ENCODE results near the gene EML4. TPM values are rescaled to one million over a fixed set of nuclear protein-coding genes. Genes with fewer than 3 reads are reported as not detected.

The EML4 gene
- total RNA-seq, 2 donors from 2014 or later: 32.8 to 59.9 TPM

DNA sequence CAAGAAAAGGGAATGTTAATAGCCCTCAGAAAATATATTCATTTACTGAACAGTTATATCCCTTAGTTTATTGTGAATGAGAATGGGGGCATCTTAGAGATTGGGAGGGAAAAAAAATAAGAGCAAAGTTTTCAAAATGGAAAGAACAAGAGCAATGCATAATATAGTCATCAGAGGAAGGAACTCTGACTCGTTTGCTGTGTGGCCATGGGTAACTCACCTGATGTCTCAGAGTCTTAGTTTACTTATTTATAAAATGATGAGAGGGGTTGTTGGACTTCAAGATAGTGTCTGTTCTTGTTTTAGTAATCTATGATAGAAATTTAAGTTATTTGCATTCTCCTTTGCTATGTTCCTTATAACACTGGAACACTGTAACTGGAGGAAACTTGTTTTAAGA lies 70.7 kb downstream of the EML4 start:
- TF ChIP-seq, protein P1, sequence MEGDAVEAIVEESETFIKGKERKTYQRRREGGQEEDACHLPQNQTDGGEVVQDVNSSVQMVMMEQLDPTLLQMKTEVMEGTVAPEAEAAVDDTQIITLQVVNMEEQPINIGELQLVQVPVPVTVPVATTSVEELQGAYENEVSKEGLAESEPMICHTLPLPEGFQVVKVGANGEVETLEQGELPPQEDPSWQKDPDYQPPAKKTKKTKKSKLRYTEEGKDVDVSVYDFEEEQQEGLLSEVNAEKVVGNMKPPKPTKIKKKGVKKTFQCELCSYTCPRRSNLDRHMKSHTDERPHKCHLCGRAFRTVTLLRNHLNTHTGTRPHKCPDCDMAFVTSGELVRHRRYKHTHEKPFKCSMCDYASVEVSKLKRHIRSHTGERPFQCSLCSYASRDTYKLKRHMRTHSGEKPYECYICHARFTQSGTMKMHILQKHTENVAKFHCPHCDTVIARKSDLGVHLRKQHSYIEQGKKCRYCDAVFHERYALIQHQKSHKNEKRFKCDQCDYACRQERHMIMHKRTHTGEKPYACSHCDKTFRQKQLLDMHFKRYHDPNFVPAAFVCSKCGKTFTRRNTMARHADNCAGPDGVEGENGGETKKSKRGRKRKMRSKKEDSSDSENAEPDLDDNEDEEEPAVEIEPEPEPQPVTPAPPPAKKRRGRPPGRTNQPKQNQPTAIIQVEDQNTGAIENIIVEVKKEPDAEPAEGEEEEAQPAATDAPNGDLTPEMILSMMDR (IDR thresholded peaks at IDR 0.05): no peak
- no peak overlapping the region for H3K4me3 ChIP-seq
- H3K27me3 ChIP-seq (replicated peaks; ENCODE audit: insufficient read depth): no peaks in the 10 kb centered on the region
- H3K4me1 ChIP-seq (ENCODE audit: control insufficient read depth in 1 of 2, low read depth in 2 of 2): peaks cover 3 to 8% of the 10 kb centered on the region in 2 donors
- H3K36me3 ChIP-seq: no peaks in the 10 kb centered on the region
- DNase-seq (ENCODE audit: low spot score) (no peak), ATAC-seq (ENCODE audit: insufficient number of reproducible peaks, low FRiP score, low read depth) (no peak)
- H3K27ac ChIP-seq: no peak overlapping the region
- H3K9me3 ChIP-seq: no peaks in the 10 kb centered on the region

DNA sequence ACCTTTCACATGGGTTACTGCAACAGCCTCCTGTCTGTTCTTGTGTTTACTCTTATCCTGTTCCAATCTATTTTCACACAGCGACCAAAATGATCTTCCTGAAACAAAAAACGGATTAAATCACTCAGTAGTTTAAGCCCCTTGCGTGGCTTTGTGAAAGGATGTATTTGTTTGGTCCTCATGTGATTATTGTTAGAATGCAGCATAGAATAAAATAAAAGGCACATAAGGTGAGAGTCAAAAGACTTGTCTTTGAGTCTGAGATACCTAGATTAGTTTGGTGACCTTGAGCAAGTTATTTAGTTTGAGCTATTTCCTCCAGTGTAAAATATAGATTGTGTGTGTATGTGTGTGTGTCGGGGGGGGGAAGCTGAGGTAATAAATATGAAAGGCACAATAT lies 72.4 kb downstream of the EML4 start:
- TF ChIP-seq, protein P1 (IDR thresholded peaks at IDR 0.05): no peak
- H3K4me1 ChIP-seq (ENCODE audit: control insufficient read depth in 1 of 2, low read depth in 2 of 2): peaks cover 3 to 8% of the 10 kb centered on the region in 2 donors
- no peaks in the 10 kb centered on the region for H3K36me3 ChIP-seq
- no peak for DNase-seq (ENCODE audit: low spot score)
- H3K4me3 ChIP-seq: no peak overlapping the region
- no peaks in the 10 kb centered on the region for H3K9me3 ChIP-seq
- no peak overlapping the region for H3K27ac ChIP-seq
- ATAC-seq (ENCODE audit: insufficient number of reproducible peaks, low FRiP score, low read depth): no peak
- no peaks in the 10 kb centered on the region for H3K27me3 ChIP-seq (replicated peaks; ENCODE audit: insufficient read depth)

- no peak overlapping the region for H3K27ac ChIP-seq
- peaks cover 3 to 8% of the 10 kb centered on the region in 2 donors for H3K4me1 ChIP-seq (ENCODE audit: control insufficient read depth in 1 of 2, low read depth in 2 of 2)
- ATAC-seq (ENCODE audit: insufficient number of reproducible peaks, low FRiP score, low read depth) (no peak), DNase-seq (ENCODE audit: low spot score) (no peak)
- H3K27me3 ChIP-seq (replicated peaks; ENCODE audit: insufficient read depth): no peaks in the 10 kb centered on the region
- H3K4me3 ChIP-seq: no peak overlapping the region
- H3K36me3 ChIP-seq: no peaks in the 10 kb centered on the region
- TF ChIP-seq, protein P1 (IDR thresholded peaks at IDR 0.05): no peak
- H3K9me3 ChIP-seq: no peaks in the 10 kb centered on the region
Observed at GRCh38 chr2:42243297-42243696, 74.1 kb downstream of the EML4 start.

DNA sequence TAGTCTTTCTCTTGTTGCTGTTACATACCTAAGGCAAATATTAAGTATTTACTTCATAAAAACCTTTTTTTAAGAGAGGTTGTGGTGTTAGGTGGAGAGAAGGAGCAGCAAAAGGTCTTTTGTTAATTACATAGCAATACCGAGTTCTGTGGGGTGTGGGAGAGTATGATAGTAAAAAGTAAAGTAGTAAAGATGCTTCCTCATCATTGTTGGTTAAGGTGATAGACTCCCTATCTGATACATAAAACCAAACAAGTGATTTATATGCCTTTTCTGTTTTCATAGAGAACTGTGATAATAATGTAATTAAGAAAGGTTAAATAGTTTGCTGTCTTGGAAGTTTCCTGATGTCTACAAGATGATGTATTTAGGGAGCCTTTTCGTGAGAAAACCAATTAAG lies 75.4 kb downstream of the EML4 start:
- H3K9me3 ChIP-seq: no peaks in the 10 kb centered on the region

DNA sequence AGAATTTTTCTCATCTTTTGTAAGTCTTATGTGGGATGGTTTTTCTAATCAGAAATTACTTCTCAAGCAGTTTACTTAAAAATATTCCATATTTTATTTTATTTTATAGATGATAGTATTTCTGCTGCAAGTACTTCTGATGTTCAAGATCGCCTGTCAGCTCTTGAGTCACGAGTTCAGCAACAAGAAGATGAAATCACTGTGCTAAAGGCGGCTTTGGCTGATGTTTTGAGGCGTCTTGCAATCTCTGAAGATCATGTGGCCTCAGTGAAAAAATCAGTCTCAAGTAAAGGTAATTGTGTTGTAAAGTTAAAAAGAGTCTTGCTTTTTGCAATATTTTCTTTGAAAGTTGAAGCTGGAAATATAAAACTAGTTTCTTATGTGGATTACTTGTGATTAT lies 76.2 kb downstream of the EML4 start:
- H3K27ac ChIP-seq: no peak overlapping the region
- ATAC-seq (ENCODE audit: insufficient number of reproducible peaks, low FRiP score, low read depth) (no peak), DNase-seq (ENCODE audit: low spot score) (no peak)
- no peaks in the 10 kb centered on the region for H3K36me3 ChIP-seq
- no peak overlapping the region for H3K4me3 ChIP-seq
- H3K9me3 ChIP-seq: no peaks in the 10 kb centered on the region
- no peaks in the 10 kb centered on the region for H3K27me3 ChIP-seq (replicated peaks; ENCODE audit: insufficient read depth)
- peaks cover 9 to 20% of the 10 kb centered on the region in 2 donors for H3K4me1 ChIP-seq (ENCODE audit: control insufficient read depth in 1 of 2, low read depth in 2 of 2)
- TF ChIP-seq, protein P1 (IDR thresholded peaks at IDR 0.05): no peak

More for the DNA sequence above, 75.4 kb downstream of the EML4 start:
- peaks cover 3 to 11% of the 10 kb centered on the region in 2 donors for H3K4me1 ChIP-seq (ENCODE audit: control insufficient read depth in 1 of 2, low read depth in 2 of 2)
- no peak overlapping the region for H3K4me3 ChIP-seq
- TF ChIP-seq, protein P1 (IDR thresholded peaks at IDR 0.05): no peak
- H3K27ac ChIP-seq: no peak overlapping the region
- ATAC-seq (ENCODE audit: insufficient number of reproducible peaks, low FRiP score, low read depth) (no peak), DNase-seq (ENCODE audit: low spot score) (no peak)
- H3K27me3 ChIP-seq (replicated peaks; ENCODE audit: insufficient read depth): no peaks in the 10 kb centered on the region
- H3K36me3 ChIP-seq: no peaks in the 10 kb centered on the region
